ENCODE measurements around the gene ASIC2.

Gene ASIC2

GRCh38 chr17:33287096-33287725 is 5.9 kb downstream of the ASIC2 start:
- DNase-seq = no peak

DNA sequence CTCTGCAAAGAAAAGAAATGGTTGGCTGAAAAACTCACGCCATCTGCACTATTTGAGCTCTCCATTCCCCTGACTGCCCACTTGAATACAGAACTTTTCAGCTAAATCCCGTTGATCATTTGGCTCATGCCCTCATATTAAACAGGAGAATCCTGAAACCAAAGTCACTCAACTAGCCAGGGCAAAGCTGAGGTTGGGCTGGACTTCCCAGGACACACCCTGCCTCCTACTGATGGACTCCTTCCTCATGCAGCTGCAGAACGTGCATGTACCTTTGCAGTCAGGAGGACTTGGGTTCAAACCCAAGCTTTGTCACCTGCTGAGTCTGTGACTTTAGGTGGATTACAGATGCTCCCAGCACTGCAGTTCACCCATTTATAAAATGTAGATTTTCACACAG is 7.7 kb downstream of the ASIC2 start:
- no peak for DNase-seq

GRCh38 chr17:33284022-33284421 is 9.1 kb downstream of the ASIC2 start:
- DNase-seq = no peak

DNA sequence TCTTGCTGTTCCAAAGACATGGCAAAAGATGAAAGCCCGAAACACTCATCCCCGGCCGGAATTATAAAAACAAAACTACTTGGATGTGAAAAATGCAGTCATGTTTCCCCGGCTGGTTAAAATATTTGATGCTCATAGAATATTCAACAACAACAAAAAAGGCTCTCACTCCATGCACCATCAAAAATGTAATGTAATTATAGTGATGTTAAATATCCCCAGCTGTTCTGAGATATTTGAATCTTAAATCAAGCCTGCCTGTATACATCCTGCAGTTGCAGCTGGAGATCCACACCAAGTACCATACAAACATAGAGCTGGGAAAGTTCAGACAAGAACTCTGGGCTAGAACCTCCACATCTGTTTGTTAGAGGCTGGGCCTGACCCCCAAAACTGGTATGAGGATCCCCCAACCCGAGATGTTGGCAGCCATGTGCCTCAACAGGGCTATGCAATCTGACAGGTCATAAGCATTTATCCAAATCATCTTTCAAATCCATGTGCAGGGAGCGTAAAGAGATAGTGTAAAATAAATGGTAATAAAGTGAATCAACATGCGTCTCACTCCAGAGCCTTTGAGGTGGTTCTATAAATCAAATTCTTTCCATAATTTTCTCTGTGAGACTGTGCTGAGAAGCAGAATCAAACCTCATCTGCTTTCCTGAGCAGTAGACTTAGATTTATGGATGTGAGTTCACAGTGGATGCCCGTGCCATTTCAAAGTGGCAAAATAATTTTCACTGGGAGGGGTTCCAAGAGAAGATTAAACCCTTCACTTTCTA is 12.7 kb downstream of the ASIC2 start:
- DNase-seq = no peak

GRCh38 chr17:33277436-33278100 is 15.5 kb downstream of the ASIC2 start:
- DNase-seq = no peak

GRCh38 chr17:33273743-33274410 is 19.2 kb downstream of the ASIC2 start:
- no peak for DNase-seq

- no peak for DNase-seq
These were observed 19.8 kb downstream of the ASIC2 start for GRCh38 chr17:33273271-33273670.

DNA sequence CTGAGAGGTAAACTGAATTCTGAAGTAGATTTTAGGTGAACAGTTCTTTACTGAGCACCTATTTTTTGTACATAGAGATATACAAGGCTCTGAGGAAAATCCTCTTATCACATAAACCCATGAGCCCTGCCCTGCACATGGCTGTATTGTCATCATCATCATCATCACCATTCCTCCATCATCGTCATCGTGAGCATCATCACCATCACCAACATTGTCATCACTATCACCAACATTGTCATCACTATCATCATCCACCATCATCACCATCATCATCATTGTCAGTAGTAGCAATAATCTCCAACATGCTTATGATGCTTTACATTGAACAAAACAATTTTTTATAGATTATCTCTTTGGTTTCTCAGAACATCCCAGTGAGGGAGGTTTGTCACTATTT is 20.7 kb downstream of the ASIC2 start:
- DNase-seq = no peak

DNA sequence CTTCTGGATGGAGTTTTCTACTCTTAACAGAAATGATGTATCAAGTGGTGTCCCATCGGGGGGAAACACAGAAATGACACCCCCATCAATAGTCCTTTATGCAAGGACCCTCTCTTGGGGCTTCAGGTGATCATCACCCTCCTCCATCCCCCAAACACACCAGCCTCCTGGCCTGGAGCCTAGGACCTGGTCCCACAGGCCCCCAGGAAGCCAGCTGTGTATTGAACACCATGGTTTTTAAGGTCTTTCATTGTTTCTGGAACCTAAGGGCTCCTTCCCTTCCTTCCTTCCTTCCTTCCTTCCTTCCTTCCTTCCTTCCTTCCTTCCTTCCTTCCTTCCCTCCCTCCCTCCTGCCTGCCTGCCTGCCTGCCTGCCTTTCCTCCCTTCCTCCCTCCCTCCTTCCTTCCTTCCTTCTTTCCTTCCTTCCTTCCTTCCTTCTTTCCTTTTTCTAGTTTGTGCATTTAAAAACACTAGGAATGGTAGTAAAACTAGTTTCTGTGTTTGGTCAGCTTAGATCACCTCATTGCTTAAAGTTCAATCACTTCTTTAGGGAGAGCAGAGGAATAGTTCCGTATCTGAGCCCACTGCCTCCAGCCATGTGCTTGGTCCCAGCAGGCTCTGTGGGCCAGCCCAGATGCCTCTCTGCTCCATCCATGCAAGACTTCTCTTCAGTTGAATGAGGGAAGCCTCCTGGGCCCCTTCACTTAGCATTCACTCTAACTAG is 23.6 kb downstream of the ASIC2 start:
- DNase-seq = no peak

GRCh38 chr17:33267851-33268548 is 25.1 kb downstream of the ASIC2 start:
- no peak for DNase-seq

DNA sequence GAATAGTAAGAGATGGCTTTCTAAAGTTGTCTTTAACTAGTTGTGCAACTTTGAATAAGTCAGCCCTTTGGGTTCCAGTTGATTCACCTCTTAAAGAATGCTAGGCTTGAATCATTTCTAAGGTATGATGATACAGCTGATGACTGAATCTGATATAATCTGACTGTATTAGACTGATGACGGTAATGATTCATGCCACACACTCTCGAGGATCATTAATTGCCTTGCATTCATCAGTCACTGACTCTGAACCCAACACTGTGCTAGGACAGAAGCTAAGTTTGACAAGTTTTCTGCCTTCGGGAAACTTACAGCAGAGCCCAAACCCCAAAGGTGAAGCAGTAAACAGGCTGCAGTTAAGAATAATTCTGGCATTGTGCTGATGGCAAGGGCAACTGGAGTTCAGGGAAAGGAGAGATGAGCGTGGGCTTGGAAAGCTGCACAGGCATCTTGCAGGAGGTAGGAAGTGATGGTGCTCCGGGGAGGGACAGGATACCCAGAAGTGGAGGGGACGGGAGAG is 25.8 kb downstream of the ASIC2 start:
- DNase-seq = no peak

DNA sequence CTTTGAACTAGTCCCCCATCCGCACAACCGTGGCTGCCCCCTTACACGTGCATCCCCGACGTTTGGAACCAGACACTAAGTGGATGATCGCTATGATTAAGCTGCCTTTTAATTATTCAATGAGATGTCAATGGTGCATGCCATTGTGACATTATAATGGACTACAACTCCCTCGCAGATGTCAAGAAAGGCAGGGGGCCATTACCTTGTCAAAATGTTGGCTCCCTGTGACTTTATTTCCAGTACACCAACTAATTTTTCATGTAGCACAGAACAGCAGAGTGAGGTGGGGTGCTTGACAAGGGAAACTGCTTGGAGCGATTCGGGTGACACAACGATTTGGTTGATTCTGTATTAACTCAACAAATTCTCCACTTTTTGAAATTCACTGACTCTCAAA is 26.5 kb downstream of the ASIC2 start:
- no peak for DNase-seq

GRCh38 chr17:33266116-33266515 is 27.0 kb downstream of the ASIC2 start:
- DNase-seq = no peak

GRCh38 chr17:33263396-33263795 is 29.7 kb downstream of the ASIC2 start:
- no peak for DNase-seq

DNA sequence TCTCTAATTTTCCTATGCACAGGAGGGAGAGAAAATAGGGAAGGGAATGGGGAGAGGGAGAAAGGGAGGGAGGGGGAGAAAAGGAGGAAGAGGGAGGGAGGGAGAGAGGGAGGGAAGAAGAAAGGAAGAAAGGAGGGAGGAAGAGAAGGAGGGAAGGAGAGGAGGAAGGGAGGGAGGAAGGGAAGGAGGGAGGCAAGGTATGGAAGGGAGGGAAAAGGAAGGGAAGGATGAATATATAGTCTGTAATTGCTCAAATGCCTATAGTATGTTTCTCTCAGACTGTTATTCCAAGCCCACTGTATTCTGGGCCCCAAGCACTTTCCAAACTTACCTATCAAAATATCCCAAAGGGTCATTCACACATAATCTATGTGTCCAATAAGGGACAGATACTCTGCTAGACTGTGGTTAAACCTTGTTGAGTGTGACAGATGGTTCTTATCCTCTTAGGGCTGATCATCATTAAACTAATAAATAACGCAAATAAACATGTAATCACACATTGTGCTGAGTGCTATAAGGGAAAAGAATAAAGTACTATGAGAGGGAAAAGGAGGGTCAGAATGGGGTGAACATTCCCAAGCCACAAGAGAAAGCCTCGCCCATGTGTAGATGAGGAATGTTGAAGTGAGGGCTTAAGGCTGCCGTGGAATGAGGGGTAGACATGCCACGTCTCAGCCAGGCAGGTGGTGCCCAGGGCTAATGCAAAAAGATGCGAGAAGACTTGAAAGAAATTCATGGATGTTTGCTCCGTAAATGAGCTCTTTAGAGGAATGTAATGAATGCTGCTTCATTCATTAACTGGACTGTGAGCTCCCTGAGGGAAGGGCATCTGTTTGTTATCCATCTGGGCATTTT is 30.6 kb downstream of the ASIC2 start:
- DNase-seq = no peak

GRCh38 chr17:33261820-33262219 is 31.3 kb downstream of the ASIC2 start:
- no peak for DNase-seq

DNA sequence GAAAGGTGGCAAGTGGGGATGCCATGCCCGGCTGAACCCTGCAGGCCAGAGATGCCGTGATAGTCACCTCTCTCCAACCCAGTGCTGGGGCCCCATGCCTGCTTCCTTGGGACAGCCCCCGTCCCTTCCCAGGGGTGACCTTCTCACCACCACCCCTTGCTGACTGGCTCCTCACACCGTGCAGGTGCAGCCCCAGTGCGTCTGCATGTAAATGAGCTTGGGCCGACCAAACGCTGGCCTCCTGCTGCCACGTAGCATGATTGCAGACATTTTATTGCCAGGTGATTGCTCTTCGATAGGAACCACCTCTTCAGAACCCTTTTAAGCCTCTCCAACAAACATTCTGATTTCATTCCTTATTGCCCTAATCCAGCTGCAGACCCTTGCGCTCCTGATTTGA is 32.5 kb downstream of the ASIC2 start:
- no peak for DNase-seq

- DNase-seq = no peak
These were observed 34.8 kb downstream of the ASIC2 start for GRCh38 chr17:33258296-33258695.

- no peak for DNase-seq
These were observed 47.9 kb downstream of the ASIC2 start for GRCh38 chr17:33245183-33245582.

- DNase-seq = no peak
These were observed 49.4 kb downstream of the ASIC2 start for GRCh38 chr17:33243732-33244131.
